Epithelial cell of proximal tubule (primary cell): ENCODE results near the gene HDAC4. TPM values are rescaled to one million over a fixed set of nuclear protein-coding genes. Genes with fewer than 3 reads are reported as not detected.

Source experiments
- DNase-seq: peaks from one replicate; pipeline ENCODE4 v3.0.0-alpha.2; 2011; ENCODE audit warnings: low read depth
- H3K4me3 ChIP-seq: 2 replicates; pipeline ENCODE4 v1.5.1; 2011; ENCODE audit warnings: low read depth, mild to moderate bottlenecking, low read length
- CTCF ChIP-seq: conservative IDR thresholded peaks from 2 replicates; pipeline ENCODE4 v1.5.1; 2012; ENCODE audit warnings: low read depth, mild to moderate bottlenecking, low read length
- total RNA-seq: library from RNA; depleted of rRNA; stranded (reverse); fragments of >200 nt; gene quantifications from 2 replicates; pipeline ENCODE4 v1.2.3, GENCODE V29; 2015

The HDAC4 gene
- total RNA-seq, 1 donor from 2014 or later = 23.2 TPM

DNA sequence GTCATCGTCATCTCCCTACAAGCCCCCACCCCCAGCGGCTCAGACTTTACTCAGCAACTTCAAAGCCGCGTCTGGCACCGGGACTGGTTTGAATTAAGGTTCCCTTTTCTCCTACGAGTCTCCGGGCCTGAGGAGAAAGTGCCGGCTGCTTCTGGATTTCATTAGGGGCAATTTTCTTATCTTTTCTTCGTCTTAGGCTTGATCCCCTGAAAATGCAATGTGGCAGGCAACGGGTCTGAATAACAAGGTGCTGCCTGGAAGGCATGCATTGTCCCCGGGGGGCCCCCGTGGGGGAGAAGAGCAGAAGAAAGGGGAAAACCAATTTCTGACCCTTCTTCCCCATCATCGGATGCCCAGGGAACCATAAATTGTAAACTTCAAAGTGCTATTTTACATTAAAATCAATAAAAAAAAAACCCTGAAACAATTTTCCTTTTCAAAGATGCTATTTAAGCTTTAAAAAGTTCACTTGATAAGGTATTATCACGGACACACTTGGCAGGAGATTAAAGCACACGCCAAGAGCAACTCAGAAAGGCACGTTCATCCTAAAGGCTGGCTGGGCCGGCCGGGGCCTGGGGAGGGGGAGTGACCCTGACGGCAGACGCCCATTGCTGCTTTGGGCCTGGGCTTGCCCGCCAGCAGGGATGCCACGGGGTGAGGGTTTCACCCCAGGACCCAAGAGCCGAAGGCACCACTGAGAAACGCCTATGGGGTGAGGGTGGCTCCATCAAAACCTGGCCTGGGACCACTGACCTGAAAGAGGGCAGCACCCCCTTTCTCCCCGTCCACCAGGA lies 322.5 kb downstream of the HDAC4 start:
- TF ChIP-seq CTCF = no peak
- H3K4me3 ChIP-seq = no peak overlapping the region
- no peak for DNase-seq

GRCh38 chr2:239077260-239077659 lies 323.6 kb downstream of the HDAC4 start:
- no peak for TF ChIP-seq CTCF

DNA sequence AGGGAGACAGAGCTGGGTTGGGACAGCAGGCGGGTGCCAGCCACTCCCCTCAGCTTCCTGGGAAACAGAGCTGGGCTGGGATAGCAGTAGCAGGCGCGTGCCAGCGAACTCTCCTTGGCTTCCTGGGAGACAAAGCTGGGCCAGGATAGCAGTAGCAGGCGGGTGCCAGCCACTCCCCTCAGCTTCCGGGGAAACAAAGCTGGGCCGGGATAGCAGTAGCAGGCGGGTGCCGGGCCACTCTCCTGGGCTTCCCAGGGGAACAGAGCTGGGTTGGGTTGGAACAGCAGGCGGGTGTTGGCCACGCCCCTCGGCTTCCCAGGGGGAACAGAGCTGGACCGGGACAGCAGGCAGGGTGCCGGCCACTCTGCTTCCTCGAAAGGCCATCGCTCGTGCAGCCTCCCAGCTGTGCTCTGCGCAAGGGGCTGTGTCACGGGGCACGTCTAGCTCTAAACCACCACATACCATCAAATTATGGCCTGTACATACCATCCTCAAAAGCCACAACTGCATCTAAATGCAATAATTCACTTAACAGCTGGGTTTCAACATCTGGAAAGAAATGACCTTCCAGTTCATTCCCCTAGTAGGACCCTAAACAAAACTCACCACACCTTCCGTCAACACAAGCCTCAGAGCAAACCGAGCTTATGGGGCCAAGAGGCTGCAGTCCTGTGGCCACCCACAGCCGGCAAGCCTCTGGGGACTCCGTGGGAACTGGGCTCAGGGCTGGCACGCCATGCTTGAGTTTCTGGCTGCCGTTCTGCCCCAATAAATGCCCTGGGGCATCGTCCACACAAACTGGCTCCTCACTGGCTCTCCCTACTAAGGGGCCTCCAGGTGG lies 324.7 kb downstream of the HDAC4 start:
- no peak for TF ChIP-seq CTCF
- no peak overlapping the region for H3K4me3 ChIP-seq
- no peak for DNase-seq

More at GRCh38 chr2:239077260-239077659, 323.6 kb downstream of the HDAC4 start:
- no peak overlapping the region for H3K4me3 ChIP-seq
- no peak for DNase-seq

GRCh38 chr2:239073745-239074530 lies 326.9 kb downstream of the HDAC4 start:
- no peak for DNase-seq
- no peak overlapping the region for H3K4me3 ChIP-seq
- no peak for TF ChIP-seq CTCF

DNA sequence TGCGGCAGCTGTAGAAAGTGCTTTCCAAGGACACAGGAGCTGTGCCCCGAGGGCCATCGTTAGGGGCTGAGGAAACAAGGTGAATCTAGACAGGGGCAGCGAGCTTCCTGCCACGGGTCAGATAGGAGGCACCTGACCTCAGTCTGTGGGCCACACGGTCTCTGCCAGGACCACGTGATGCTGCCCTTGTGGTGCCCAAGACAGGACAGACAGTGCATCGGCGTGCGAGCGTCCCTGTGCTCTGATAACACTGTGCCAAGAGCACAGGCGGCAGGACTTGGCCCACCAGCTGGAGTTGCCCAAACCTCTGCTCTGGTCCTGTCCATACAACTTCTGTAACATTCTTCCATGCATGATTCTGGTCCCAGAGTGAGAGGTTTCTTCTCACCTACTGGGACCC lies 327.6 kb downstream of the HDAC4 start:
- no peak overlapping the region for H3K4me3 ChIP-seq
- TF ChIP-seq CTCF = no peak

GRCh38 chr2:239072786-239073185 lies 328.0 kb downstream of the HDAC4 start:
- no peak for TF ChIP-seq CTCF
- DNase-seq = no peak

More for the DNA sequence above, 327.6 kb downstream of the HDAC4 start:
- no peak for DNase-seq

More at GRCh38 chr2:239072786-239073185, 328.0 kb downstream of the HDAC4 start:
- no peak overlapping the region for H3K4me3 ChIP-seq
